ENCODE results near the gene RBFA.
A peak's percentile ranks its signal among the peaks of the same experiment; 100 is the strongest.
"Not testable (repeated sequence)": the region's sequence is repeated elsewhere in the genome, so short reads cannot be mapped to it uniquely, and the experiment has no call there.

RBFA gene, protein sequence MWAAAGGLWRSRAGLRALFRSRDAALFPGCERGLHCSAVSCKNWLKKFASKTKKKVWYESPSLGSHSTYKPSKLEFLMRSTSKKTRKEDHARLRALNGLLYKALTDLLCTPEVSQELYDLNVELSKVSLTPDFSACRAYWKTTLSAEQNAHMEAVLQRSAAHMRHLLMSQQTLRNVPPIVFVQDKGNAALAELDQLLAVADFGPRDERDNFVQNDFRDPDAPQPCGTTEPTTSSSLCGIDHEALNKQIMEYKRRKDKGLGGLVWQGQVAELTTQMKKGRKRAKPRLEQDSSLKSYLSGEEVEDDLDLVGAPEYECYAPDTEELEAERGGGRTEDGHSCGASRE

DNA sequence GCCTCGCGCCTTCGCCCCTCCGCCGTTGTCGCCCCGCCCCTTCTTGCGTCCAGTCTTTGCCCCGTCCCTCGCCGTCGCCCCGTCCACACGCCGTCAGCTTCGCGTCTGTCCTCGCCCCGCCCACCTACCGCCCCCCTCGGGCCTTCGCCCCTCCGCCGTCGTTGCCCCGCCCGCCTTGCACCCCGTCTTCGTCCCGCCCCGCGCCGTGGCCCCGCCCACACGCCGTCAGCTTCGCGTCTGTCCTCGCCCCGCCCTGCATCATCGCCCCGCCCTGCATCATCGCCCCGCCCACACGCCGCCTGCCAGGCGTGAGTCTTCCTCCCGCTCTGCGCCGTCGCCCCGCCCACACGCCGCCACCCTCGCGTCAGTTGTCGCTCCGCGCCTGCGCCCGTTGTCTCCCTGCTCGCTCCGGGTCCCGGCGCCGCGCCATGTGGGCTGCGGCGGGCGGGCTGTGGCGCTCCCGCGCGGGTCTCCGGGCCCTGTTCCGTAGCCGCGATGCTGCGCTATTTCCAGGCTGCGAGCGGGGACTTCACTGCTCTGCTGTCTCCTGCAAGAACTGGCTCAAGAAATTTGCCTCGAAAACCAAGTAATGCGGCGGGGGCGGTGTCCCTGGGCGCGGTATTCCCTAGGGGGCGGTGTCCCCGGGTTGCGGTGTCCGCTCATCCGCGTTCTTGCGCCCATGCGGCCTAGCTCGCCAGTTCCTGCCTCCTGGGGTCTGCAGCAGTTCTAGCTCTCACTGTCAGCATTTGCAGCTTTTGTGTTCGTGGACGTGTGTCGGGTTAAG, at the start of gene RBFA:
RBFA (plus strand) TSS at position 367 of the 784 bp plus-strand sequence; CDS start at position 429, 62 bp downstream.
- DNase-seq (ENCODE audit: low read depth): peak; percentile 99

DNA sequence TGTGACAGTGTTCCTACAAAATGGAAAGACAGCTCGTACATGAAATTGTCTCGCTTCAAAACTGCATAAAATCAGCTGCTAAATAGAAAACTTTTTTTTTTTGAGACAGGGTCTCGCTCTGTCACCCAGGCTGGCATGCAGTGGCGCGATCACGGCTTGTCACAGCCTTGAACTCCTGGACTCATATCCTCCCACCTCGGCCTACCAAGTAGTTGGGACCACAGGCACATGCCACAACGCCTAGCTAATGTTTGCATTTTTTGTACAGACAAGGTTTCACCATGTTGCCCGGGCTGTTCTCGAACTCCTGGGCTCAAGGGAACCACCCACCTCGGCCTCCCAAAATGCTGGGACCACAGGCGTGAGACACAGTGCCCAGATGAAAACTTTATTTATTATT, 49.1 kb upstream of the RBFA start:
- no peak for DNase-seq (ENCODE audit: low read depth)

DNA sequence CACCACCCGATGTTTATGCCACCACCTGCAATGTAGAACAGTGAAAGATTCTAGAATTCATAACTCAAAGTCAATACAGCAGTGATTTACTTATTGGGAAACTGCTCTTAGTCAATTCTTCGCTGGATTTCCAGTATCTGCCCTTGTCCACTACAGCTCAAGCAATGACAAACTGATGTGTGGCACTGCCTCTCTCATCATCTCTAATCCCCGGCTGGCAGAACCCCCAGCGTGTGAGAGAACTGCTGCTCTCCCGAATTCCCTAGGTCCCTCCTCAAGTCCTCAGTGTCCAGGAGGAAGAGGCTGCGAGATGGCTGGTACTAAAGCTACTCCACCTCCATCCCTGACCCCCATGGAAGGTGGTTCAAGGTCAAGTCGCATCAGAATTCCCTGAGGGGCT, 47.5 kb upstream of the RBFA start:
- no peak for DNase-seq (ENCODE audit: low read depth)

DNA sequence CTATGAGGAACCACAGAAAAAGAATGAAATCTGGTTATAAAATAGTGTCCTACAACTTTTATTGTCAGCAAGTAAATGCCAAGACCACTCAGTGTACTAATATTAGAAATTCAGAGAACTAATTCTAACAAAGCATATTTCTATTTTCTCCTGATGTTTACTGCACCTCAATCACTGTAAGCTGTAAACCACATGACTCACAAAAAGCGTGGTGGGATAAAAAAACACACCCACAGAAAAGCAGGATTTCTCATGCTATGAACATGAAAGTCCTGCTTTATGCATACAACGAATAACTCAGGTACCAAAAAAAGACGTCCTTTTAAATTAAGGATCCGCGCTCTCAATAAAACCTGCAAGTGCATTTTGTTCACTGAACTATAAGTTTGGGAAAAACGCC, 46.7 kb upstream of the RBFA start:
- no peak for DNase-seq (ENCODE audit: low read depth)

DNA sequence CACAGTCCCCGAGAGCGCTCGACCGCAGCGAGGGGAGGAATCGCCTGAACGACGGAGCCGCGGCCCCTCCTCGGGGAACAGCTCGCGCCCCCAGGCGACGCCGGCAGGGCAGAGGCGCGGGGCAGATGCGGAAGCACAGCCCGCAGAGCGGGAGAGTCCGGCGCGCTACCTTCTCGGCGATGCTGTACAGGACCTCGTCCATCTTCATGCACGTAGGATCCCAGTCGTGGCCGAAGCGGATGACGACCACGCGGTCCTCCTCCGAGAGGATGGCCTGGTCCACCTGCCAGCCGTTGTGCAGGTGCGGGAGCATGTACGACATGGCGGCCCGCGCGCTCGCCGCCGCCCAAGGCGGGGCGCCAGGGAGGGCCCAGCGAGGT, 46.2 kb upstream of the RBFA start:
- peak; percentile 39 for DNase-seq (ENCODE audit: low read depth)

DNA sequence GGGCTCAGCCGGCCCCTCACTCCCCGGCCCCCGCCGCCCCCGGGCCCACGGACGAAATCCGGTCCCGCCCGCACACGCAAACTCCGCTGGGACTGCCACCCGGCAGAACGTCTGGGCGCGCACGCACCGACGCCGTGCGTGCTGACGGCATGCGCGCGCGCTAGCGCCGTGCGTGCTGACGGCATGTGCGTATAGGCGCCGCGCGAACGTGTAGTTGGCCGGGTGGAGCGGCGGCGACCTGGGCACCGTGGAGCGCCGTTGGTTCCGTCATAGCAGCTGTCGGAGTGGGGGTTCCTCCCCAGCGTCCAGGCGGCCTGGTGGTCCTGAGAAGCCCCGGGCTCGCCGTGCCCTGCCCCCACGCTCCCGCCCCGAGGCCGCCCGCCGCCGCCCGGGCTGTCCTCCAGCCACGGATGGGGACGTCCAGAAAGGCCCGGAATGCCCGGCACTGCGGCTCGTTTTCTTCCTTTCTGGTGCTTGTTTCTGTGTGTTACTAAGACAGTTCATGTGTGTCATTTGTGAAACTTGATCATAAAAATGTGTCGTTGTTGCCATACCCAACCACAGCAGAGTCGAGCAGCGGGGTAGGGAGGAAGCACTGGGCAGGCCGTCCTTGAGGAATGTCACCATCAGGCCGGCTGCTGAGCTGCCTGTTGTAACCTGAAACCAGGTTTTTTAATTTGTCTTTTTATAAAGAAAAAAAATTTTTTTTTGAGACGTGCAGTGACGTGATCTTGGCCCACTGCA, 45.6 kb upstream of the RBFA start, which contains the start of gene TXNL4A:
TXNL4A (minus strand) TSS at position 113 of the 744 bp plus-strand sequence. CDS start 171 bp downstream, outside the sequence.
- DNase-seq (ENCODE audit: low read depth): peak; percentile 82

DNA sequence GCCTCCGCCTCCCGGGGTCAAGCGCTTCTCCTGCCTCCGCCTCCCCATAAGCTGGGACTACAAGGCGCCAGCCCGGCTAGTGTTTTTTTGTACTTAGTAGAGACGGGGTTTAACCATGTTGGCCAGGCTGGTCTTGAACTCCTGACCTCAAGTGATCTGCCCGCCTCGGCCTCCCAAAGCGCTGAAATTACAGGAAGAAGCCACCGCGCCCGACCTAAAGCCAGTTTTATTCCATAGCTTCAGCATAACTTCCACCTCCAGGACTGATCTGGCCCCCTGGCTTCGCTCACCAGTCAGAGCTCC, 45.1 kb upstream of the RBFA start:
- no peak for DNase-seq (ENCODE audit: low read depth)

DNA sequence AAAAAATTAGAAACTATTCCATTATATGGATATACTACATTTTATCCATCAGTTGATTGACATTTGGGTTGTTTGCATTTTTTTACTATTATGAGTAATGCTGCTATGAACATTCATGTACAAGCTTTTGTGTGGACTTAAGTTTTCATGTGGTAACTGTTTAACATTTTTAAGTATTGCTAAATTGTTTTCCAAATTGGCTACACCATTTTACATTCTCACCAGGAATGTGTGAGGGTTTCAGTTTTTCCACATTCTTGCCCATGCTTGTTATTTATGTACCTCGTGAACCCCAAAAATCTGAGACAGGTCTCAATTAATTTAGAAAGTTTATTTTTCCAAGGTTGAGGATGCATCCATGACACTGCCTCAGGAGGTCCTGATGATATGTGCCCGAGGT, 42.7 kb upstream of the RBFA start:
- DNase-seq (ENCODE audit: low read depth): no peak

DNA sequence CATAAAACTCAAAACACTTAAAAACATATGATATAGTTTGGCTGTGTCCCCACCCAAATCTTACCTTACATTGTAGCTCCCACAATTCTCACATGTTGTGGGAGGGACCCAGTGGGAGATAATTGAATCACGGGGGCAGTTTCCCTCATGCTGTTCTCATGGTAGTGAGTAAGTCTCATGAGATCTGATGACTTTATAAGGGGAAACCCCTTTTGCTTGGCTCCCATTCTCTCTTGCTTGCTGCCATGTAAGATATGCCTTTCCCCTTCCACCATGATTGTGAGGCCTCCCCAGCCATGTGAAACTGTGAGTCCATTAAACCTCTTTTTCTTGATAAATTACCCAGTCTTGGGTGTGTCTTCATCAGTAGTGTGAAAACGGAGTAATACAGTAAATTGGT, 34.5 kb upstream of the RBFA start:
- not testable (repeated sequence) for DNase-seq (ENCODE audit: low read depth)

DNA sequence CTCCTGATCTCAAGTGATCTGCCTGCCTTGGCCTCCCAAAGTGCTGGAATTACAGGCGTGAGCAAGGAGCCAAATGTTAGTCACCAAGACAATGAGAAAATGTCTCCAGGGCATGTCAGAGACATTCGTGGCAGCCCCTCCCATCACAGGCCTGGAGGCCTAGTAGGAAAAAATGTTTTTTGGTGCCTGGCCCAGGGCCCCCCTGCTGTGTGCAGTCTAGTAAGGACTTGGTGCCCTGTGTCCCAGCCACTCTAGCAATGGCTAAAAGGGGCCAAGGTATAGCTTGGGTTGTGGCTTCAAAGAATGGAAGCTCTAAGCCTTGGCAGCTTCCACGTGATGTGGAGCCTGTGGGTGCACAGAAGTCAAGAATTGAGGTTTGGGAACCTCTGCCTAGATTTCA, 33.4 kb upstream of the RBFA start:
- DNase-seq (ENCODE audit: low read depth): no peak

DNA sequence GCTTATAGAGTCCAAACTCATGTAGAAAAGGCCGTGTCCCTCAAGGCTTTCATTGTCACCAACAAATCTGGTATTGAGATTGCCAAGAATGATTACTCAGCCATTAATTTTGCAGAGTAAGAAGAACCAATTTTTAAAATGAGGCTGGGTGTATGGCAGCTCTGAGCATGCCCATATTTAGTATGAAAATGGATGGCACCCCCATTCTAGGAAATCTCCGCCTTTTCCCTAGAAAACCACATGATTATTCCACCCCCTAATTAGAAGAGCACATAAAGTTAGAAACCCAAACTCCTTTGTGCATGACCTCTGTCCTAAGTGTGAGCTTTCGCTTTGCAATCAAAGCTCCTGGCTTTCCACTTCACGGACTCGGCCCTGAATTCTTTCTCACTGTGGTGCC, 31.8 kb upstream of the RBFA start:
- DNase-seq (ENCODE audit: low read depth): no peak

DNA sequence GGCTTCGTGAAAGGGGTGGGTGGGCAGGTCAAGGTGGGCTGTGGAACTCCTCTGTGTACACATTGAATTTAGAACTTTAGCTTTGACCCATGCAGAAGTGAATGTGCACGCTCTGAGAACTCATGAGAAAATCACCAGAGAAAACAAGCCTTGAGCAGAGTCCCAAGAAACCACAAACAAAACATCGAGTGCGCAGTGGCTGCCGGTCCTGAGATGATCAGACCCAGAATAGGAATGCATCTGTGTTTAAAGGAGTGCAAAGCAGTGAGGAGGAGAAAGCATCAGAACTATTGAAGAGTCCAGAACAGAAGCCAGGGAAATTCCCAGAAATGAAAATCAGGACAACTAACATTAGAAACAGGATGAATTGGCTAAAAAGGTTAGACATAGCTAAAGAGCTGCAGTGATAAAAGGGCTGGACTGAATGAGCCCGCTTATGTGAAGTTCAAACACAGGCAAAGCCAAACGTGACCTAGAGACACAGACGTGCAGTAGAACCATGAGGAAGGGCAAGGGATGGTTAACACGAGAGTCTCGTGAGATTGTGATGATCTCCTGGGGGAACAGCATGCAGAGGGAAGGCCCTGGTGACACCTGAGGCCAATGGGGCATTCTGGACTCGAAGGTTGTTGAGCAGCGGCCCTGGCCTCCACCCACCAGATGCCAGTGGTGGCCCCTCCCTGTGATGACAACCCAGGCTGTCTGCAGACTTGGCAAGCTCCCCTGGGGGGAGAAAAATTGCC, 29.5 kb upstream of the RBFA start:
- no peak for DNase-seq (ENCODE audit: low read depth)

DNA sequence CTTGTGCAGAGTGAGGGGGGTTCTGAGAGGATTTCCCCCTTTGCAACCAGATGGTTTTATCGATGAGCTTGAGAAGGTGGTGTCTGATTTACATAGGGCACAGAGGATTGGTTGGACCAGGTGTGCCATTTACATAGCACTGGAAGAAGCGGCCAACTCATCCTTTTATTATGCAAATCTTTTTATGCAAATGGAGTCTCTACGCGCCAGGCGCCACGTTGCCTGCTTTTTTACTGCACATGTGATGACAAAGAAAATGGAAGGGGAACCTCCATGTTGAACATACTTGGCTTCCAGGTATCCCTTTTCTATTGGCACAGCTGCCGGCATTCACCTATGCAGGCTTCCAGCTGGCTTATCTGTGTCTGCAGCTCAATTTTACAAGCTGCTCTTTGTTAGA, 27.5 kb upstream of the RBFA start:
- no peak for DNase-seq (ENCODE audit: low read depth)

DNA sequence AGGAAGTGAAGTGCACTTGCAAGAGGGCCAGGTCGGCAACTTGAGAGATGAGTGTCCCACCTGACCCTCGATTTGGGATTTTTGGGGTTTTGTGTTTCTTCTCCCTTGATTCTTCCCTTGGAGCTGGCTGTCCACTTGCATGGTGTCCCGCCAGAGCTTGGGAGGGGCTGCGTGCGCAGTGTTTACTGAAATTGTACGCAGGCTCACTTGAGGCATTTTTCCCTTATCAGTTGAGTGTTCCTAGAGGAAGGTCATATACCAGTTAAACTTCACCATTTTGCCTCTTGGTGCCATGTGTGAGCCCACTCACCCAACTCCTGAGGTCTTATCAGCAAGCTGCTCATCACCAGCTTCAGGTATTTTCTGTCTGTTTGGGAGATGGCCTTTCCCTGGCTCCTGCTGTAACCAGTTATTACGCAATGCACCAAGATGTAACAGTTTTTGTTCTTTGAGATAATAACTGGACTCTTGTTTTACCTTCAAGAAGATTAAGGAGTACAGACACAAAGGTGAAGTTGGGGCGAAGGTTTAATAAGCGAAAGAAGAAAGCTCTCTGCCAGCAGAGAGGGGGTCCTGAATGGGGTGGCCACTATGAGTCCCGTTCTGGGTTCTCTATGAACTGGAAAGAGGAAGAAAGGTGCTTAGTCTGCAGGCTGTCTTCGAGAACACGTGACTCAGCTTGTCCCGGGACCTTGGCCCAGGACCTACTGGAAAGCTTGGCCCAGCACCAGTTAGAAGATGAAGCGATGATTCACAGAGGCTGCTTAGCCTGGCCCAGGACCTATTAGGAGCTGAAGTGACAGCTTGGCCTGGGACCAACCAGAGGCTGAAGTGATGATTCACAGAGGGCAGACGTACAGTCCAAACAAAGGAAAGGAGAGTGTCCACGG, 24.3 kb upstream of the RBFA start:
- no peak for DNase-seq (ENCODE audit: low read depth)

DNA sequence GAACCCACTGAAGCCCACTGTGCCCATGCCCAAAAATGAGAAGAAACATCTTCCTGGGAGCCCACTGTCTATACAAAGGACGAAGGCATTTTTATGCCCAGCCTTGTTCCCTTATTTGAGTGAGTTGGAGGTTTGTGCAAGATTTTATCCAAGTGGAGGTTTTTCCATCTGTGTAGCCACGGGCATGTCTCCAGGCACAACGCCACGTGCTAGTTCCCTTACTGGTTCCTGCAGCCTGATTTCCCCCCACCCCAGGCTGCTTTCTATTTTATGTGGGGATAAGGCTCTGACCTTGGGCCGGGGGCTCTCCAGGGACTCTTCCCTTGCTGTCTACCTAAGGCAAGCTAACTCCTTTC, 23.7 kb upstream of the RBFA start:
- DNase-seq (ENCODE audit: low read depth): no peak

DNA sequence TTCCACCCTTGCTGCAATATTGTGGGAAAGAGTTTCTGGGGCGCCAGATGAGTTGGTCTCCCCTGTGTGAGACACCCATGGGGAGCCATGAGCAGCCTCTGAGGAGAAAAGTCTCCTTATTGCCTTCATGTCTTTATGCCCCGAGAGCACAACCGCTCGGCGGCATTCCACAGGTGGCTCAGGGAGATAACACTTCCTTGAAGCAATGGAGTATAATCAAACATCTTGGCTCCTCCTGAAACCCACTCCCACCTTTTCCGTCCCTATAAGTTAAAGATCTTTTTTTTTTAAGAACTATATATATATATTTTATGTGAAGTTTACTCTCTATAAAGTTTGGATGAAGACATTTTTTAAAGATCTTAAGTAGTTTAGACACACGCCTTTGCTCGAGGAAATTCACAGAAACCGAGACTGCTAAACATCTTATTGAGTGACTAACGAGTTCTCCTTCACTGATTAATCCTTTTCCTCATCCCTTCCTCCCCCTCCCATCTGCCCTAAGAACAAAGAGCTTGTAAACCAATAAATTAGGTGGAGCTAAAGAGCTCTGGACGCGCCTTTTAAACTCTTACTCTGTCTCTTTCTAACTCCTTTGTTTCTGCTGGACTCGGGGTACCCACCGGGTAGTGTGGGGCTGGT, 22.6 kb upstream of the RBFA start:
- not testable (repeated sequence) for DNase-seq (ENCODE audit: low read depth)

DNA sequence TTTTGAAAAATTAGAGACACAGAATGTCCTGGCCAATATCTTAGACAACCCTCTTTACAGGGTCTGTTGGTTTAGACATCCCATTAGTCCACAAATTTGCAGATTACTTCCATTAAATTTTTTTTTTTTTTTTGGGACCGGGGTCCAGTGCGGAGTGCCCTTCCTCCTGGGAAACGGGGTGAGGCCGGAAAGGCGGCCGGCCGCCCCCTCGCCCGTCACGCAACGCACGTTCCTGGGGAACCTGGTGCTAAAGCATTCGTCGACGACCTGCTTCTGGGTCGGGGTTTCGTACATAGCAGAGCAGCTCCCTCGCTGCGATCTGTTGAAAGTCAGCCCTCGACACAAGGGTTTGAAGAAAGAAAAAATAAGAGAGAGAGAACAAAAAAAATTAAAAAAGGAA, 21.5 kb upstream of the RBFA start:
- no peak for DNase-seq (ENCODE audit: low read depth)

DNA sequence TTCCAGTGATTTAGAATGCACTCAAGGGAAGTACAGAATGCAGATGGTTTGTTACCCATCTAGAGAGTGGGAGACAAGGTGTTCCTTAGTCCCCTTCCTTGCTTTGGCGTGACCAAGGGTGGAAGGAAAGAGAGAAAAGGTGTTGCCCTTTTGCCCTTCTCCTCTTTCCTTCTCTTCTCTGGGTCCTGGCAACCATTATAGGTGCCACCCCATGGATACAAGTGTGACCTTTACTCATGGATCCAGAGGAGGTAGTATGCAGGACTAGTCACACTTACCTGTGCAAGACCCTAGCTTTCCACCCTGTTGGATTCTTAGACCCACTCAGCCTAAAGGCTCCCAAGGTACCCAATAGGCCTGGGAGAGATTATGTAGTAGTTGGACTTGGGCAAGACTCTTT, 11.6 kb upstream of the RBFA start:
- no peak for DNase-seq (ENCODE audit: low read depth)

DNA sequence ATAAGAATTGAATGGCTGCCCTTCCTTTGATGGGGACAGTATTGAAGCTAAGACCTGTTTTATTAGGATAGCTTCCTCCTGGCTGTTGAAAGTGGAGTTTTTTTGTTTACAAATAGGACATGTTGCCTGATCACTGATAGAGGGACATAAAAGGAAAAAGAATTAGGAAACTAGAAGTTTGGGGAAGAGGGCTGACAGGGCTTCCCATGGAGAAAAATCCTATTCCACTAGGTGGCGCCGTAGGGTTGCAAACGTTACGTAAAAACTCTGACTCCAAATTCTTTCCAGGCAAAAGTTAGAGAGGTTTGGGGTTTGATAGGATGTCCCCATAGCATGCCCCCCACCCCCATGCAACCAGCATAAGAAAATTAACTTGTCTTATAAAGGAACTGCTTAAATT, 11.1 kb upstream of the RBFA start:
- DNase-seq (ENCODE audit: low read depth): no peak

DNA sequence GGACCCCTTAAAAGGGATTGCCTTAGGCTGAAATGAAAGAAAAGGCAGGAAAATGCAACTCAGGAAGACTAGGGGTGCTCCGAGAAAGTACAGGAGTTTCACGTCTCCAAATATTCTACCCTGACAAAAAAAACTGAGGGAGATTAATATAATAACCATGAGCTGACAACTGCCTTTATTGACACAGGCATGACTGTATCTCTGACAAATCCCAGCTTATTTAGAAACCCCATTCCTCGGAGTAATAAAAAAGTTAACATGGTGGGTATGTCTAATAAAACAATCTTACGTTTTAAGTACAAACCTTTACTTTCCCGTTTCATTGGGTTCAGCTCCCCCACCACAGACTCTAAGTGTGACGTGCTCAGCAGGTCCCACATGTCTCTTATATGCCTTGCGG, 7.9 kb upstream of the RBFA start:
- DNase-seq (ENCODE audit: low read depth): no peak

DNA sequence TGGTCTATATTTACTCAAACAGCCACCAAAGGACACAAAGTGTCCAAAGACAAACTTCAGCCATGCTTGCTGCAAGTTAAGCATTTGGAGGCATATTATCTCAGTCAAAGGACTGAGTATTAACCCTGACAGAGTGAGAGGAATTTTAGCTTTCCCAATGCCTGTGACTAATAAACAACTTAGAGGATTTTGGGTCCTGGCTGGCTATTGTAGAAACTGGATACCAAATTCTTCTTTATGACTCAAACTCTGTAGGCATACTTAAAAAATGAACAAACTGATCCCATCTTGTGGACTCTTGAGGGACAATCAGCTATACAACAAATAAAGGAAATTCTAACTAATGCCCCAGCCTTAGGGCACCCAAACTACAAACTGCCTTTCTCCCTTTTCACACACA, 6.5 kb upstream of the RBFA start:
- DNase-seq (ENCODE audit: low read depth): not testable (repeated sequence)
